Hepatocyte (in vitro differentiated cells): ENCODE data around the gene FREY1. TPM values are rescaled to one million over a fixed set of nuclear protein-coding genes. Genes with fewer than 3 reads are reported as not detected.

Experiments
- DNase-seq: peaks from one replicate; pipeline ENCODE4 v3.0.0-alpha.2; 2016; ENCODE audit warnings: low spot score
- H2AFZ ChIP-seq: fragments of 200-600 bp; sonication (generic); 2 replicates; pipeline ENCODE4 v1.6.0; 2016; ENCODE audit warnings: antibody characterized with exemption, mild to moderate bottlenecking
- H3K27ac ChIP-seq: fragments of 200-600 bp; sonication (generic); 2 replicates; pipeline ENCODE4 v1.5.1; 2016; ENCODE audit warnings: mild to moderate bottlenecking
- H3K27me3 ChIP-seq: fragments of 200-600 bp; sonication (generic); 2 replicates; pipeline ENCODE4 v1.6.1; 2016
- H3K36me3 ChIP-seq: fragments of 200-600 bp; sonication (generic); replicated peaks from 2 replicates; pipeline ENCODE4 v1.5.1; 2016; ENCODE audit warnings: low read depth; ENCODE audit not compliant: insufficient read depth
- H3K4me1 ChIP-seq: fragments of 200-600 bp; sonication (generic); 2 replicates; pipeline ENCODE4 v1.5.1; 2016; ENCODE audit warnings: mild to moderate bottlenecking, moderate library complexity; ENCODE audit not compliant: insufficient read depth
- H3K4me2 ChIP-seq: fragments of 200-600 bp; sonication (generic); 2 replicates; pipeline ENCODE4 v1.6.0; 2016
- H3K4me3 ChIP-seq: fragments of 200-600 bp; sonication (generic); 2 replicates; pipeline ENCODE4 v1.5.1; 2016; ENCODE audit warnings: mild to moderate bottlenecking
- H3K79me2 ChIP-seq: fragments of 200-600 bp; sonication (generic); 2 replicates; pipeline ENCODE4 v1.6.0; 2017; ENCODE audit warnings: mild to moderate bottlenecking
- H3K9me2 ChIP-seq: fragments of 200-600 bp; sonication (generic); replicated peaks from 2 replicates; pipeline ENCODE4 v1.6.0; 2017; ENCODE audit warnings: mild to moderate bottlenecking; ENCODE audit not compliant: insufficient read depth
- H3K9me3 ChIP-seq: fragments of 200-600 bp; sonication (generic); 2 replicates; pipeline ENCODE4 v1.5.1; 2016; ENCODE audit warnings: low read depth, mild to moderate bottlenecking
- H4K20me1 ChIP-seq: fragments of 200-600 bp; sonication (generic); 2 replicates; pipeline ENCODE4 v1.6.0; 2016; ENCODE audit warnings: mild to moderate bottlenecking; ENCODE audit not compliant: insufficient read depth, poor library complexity, severe bottlenecking
- EZH2 ChIP-seq: fragments of 200-600 bp; sonication (generic); IDR thresholded peaks from 2 replicates; pipeline ENCODE4 v1.6.1; 2016; ENCODE audit warnings: antibody characterized with exemption, mild to moderate bottlenecking, borderline replicate concordance
- EZH2phosphoT487 ChIP-seq: fragments of 200-600 bp; sonication (generic); IDR thresholded peaks from one replicate; pipeline ENCODE4 v1.6.1; 2018; ENCODE audit warnings: antibody characterized with exemption, mild to moderate bottlenecking, low read depth, moderate library complexity; ENCODE audit not compliant: unreplicated experiment, severe bottlenecking
- WGBS: methylation state at CpG from one replicate; pipeline ENCODE4 v1.1.6; 2016; ENCODE audit warnings: low lambda C conversion rate; ENCODE audit errors: missing lambda C conversion rate; 5-methylcytosine and 5-hydroxymethylcytosine counted together
- polyA plus RNA-seq: library from polyadenylated mRNA; unstranded; fragments of >200 nt; fragmentation: Nextera tagmentation; extraction: Ambion mirVana; gene quantifications from 2 replicates; pipeline ENCODE4 v1.2.1, GENCODE V29; 2016
- total RNA-seq: library from RNA; depleted of rRNA; stranded (reverse); fragments of >200 nt; gene quantifications from 2 replicates; pipeline ENCODE4 v1.2.3, GENCODE V29; 2014
- TF ChIP-seq, protein P1 (sequence below): fragments of 200-600 bp; sonication (generic); IDR thresholded peaks from 2 replicates; pipeline ENCODE4 v1.5.1; 2016; ENCODE audit warnings: antibody characterized with exemption, mild to moderate bottlenecking; ENCODE audit not compliant: poor library complexity

The FREY1 gene
- total and polyA plus RNA-seq, 2 experiments from 2014 or later: not detected

DNA sequence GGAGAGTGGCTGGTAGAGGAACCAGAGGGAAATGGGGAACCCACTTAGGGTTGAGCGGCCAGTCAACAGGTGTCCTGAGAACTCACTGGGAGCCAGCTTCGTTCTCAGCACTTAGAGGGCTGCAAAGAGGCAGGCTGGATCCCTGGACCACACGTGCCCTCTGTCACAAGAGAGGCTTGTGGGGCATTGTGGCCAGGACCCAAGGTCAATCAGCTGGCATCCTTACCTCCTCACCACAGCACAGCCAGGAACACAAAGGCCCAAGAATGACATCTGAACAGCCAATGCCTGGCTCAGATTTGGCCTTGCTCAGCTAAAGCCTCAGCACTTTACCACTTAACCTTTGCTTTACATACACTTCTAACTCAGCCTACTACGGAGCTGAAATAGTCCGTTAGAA, 14.2 kb downstream of the FREY1 start:
- Histone ChIP-seq H3K36me3 (no peaks in the 10 kb centered on the region), H3K4me3 (no peak overlapping the region), H3K27ac (no peak overlapping the region), H3K9me2 (no peaks in the 10 kb centered on the region), H2AFZ (no peak overlapping the region), H3K4me1 (no peaks in the 10 kb centered on the region), H4K20me1 (no peaks in the 10 kb centered on the region), H3K79me2 (no peaks in the 10 kb centered on the region), H3K27me3 (no peaks in the 10 kb centered on the region), H3K9me3 (no peaks in the 10 kb centered on the region), H3K4me2 (no peak overlapping the region)
- TF ChIP-seq EZH2 (no peak), EZH2phosphoT487 (no peak)
- TF ChIP-seq, protein P1, sequence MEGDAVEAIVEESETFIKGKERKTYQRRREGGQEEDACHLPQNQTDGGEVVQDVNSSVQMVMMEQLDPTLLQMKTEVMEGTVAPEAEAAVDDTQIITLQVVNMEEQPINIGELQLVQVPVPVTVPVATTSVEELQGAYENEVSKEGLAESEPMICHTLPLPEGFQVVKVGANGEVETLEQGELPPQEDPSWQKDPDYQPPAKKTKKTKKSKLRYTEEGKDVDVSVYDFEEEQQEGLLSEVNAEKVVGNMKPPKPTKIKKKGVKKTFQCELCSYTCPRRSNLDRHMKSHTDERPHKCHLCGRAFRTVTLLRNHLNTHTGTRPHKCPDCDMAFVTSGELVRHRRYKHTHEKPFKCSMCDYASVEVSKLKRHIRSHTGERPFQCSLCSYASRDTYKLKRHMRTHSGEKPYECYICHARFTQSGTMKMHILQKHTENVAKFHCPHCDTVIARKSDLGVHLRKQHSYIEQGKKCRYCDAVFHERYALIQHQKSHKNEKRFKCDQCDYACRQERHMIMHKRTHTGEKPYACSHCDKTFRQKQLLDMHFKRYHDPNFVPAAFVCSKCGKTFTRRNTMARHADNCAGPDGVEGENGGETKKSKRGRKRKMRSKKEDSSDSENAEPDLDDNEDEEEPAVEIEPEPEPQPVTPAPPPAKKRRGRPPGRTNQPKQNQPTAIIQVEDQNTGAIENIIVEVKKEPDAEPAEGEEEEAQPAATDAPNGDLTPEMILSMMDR: no peak
- 72% methylated on average over 5 of the region's 5 CpGs for WGBS
- DNase-seq: no peak

DNA sequence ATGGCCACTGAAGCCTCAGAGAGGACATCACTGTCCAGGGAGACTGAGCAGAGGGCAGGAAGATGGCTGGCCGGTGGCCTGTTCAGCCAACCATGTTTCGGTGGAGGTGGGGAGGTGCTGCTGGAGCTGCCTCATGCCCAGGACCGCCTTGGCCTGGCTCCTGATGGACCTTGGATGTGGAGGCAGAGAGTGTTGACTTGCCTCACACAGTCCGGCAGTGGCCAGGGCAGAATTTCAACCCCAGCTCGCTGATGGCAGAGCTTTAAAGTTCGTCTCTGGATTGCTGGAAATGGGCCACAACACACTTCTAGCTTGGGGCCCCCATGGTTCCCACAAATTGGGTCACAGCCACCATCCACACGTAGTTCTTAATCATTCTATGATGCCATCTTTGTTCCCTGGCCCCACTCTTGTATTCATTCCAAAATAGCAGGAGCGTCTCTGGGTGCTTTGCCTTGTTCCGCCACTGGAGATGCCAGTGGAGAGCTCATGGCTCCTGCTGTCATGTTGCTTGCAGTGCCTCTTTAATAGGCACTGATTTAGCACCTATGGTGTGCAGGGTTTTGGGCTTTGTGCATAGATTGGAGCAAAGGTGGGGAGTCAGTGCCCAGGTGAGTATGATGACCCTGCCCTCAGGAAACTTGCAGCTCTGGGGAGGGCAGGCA, 16.1 kb downstream of the FREY1 start:
- 87% methylated on average over 9 of the region's 9 CpGs for WGBS
- no peak overlapping the region for H3K4me2 ChIP-seq
- H3K9me2 ChIP-seq: no peaks in the 10 kb centered on the region

DNA sequence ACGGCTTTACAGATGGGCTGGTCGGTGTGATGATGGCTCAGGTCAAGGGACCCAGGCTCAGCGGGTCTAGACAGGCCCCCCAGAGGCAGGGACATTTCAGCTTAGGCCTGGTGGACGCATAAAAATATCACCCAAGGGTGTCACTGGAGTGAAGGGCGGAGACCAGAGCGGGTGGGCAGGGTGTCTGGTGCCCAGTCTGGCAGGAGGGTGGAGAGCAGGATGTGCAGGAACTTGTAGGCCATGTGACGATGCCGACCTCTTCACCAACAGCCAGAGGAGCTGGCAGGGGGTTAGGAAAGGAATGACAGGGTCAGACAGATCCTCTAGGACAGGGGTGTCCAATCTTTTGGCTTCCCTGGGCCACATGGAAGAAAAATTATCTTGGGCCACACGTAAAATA, 17.1 kb downstream of the FREY1 start:
- Histone ChIP-seq H3K9me2 (no peaks in the 10 kb centered on the region), H2AFZ (no peak overlapping the region), H3K9me3 (no peaks in the 10 kb centered on the region), H3K4me1 (no peaks in the 10 kb centered on the region), H3K4me3 (no peak overlapping the region), H3K36me3 (no peaks in the 10 kb centered on the region), H4K20me1 (no peaks in the 10 kb centered on the region), H3K4me2 (no peak overlapping the region), H3K79me2 (no peaks in the 10 kb centered on the region), H3K27ac (no peak overlapping the region), H3K27me3 (no peaks in the 10 kb centered on the region)
- DNase-seq: no peak
- 94% methylated on average over 9 of the region's 9 CpGs for WGBS
- no peak for TF ChIP-seq EZH2phosphoT487
- no peak for TF ChIP-seq EZH2
- TF ChIP-seq, protein P1: no peak

More for the DNA sequence above, 16.1 kb downstream of the FREY1 start:
- no peak overlapping the region for H3K27ac ChIP-seq
- no peaks in the 10 kb centered on the region for H3K4me1 ChIP-seq
- DNase-seq: no peak
- H3K9me3 ChIP-seq: no peaks in the 10 kb centered on the region
- H3K4me3 ChIP-seq: no peak overlapping the region
- H4K20me1 ChIP-seq: no peaks in the 10 kb centered on the region
- H3K79me2 ChIP-seq: no peaks in the 10 kb centered on the region
- no peak for TF ChIP-seq EZH2phosphoT487
- TF ChIP-seq, protein P1: no peak
- no peak for TF ChIP-seq EZH2
- H3K27me3 ChIP-seq: no peaks in the 10 kb centered on the region
- no peak overlapping the region for H2AFZ ChIP-seq
- H3K36me3 ChIP-seq: no peaks in the 10 kb centered on the region
